ENCODE results near the gene TRIM27.
"Not testable (repeated sequence)": the region's sequence is repeated elsewhere in the genome, so short reads cannot be mapped to it uniquely, and the experiment has no call there.

The TRIM27 gene

DNA sequence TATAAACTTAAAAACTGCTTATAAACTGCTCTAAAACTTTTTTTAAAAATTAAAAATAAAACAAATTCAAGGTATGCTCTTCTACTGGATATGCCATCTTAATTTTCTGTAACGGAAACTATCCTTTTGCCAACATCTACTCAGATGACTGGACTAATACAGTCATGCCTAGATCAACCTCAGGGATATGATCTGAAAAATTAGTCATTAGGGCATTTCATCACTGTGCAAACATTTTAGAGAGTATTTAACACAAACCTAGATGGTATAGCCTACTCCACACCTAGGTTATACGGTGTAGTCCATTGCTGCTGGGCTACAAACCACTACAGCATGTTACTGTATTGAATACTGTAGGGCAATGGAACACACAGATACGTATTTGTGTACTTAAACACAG lies 64.8 kb downstream of the TRIM27 start:
- H3K27me3 ChIP-seq (ENCODE audit: low read depth, low read length): no peaks in the 10 kb centered on the region
- H3K27ac ChIP-seq (ENCODE audit: low read length): no peak overlapping the region

DNA sequence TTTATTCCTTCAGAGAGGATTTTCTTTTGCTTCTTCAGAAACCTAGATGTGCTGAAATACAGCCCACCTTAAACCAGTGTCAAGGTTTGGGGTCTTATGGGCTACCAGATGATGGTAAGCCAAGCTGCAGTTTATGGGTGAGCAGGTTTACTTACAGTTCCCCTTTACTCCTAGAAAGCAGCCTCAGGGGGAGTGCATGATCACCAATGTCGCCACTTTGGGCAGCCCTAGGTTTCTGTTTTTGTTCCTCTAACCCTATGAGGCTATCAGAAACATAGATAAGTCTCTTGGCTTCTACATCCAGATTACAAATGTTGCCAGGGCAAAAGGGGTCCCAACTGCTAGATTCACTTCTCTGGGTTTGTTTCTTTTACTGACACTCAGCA lies 67.2 kb downstream of the TRIM27 start:
- H3K4me3 ChIP-seq (ENCODE audit: low read depth in 1 of 2, low read length in 2 of 2): no peak overlapping the region
- no peaks in the 10 kb centered on the region for H3K36me3 ChIP-seq (ENCODE audit: control insufficient read depth in 1 of 2, insufficient read depth in 2 of 2, low read length in 2 of 2)
- H3K27me3 ChIP-seq (ENCODE audit: low read depth, low read length): no peaks in the 10 kb centered on the region
- no peaks in the 10 kb centered on the region for H3K4me1 ChIP-seq (ENCODE audit: control insufficient read depth in 1 of 2, insufficient read depth in 2 of 2, low read length in 2 of 2)
- H3K27ac ChIP-seq (ENCODE audit: low read length): no peak overlapping the region
- peaks cover 0 to 3% of the 10 kb centered on the region in 2 donors for H3K9me3 ChIP-seq (ENCODE audit: control insufficient read depth in 1 of 2, low read length in 2 of 2)

More for the DNA sequence above, 64.8 kb downstream of the TRIM27 start:
- H3K9me3 ChIP-seq (ENCODE audit: control insufficient read depth in 1 of 2, low read length in 2 of 2): peaks cover 0 to 3% of the 10 kb centered on the region in 2 donors
- H3K4me1 ChIP-seq (ENCODE audit: control insufficient read depth in 1 of 2, insufficient read depth in 2 of 2, low read length in 2 of 2): no peaks in the 10 kb centered on the region
- no peaks in the 10 kb centered on the region for H3K36me3 ChIP-seq (ENCODE audit: control insufficient read depth in 1 of 2, insufficient read depth in 2 of 2, low read length in 2 of 2)
- H3K4me3 ChIP-seq (ENCODE audit: low read depth in 1 of 2, low read length in 2 of 2): no peak overlapping the region

DNA sequence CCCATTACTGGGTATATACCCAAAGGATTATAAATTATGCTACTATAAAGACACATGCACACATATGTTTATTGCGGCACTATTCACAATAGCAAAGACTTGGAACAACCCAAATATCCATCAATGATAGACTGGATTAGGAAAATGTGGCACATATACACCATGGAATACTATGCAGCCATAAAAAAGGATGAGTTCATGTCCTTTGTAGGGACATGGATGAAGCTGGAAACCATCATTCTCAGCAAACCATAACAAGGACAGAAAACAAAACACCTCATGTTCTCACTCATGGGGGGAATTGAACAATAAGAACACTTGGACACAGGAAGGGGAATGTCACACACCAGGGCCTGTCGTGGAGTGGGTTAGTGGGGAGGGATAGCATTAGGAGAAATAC lies 69.4 kb downstream of the TRIM27 start:
- not testable (repeated sequence) for H3K27ac ChIP-seq (ENCODE audit: low read length); H3K4me3 ChIP-seq (ENCODE audit: low read depth in 1 of 2, low read length in 2 of 2); H3K27me3 ChIP-seq (ENCODE audit: low read depth, low read length); H3K36me3 ChIP-seq (ENCODE audit: control insufficient read depth in 1 of 2, insufficient read depth in 2 of 2, low read length in 2 of 2); H3K9me3 ChIP-seq (ENCODE audit: control insufficient read depth in 1 of 2, low read length in 2 of 2); H3K4me1 ChIP-seq (ENCODE audit: control insufficient read depth in 1 of 2, insufficient read depth in 2 of 2, low read length in 2 of 2)

All from muscle layer of duodenum (tissue), 2 donors.